Suprapubic skin (tissue), 3 donors: ENCODE measurements around the gene TRIM63.

Experiments
- CTCF ChIP-seq, 2 donors: fragments of 200-600 bp in 1 of 2; fragments of 450-650 bp in 1 of 2; sonication (generic) in 1 of 2; IDR thresholded peaks; one replicate each; pipeline ENCODE4 v1.5.1; 2016 to 2019; ENCODE audit warnings: antibody characterized with exemption in 2 of 2, mild to moderate bottlenecking in 1 of 2, moderate library complexity in 1 of 2
- POLR2A ChIP-seq, 2 donors: fragments of 450-650 bp; IDR thresholded peaks; one replicate each; pipeline ENCODE4 v1.6.1; 2017; ENCODE audit warnings: antibody characterized with exemption in 2 of 2, mild to moderate bottlenecking in 2 of 2, moderate library complexity in 2 of 2

GRCh38 chr1:26058052-26058595, 9.3 kb downstream of the TRIM63 start:
- TF ChIP-seq CTCF (IDR thresholded peaks at IDR 0.05) (no peak), POLR2A (IDR thresholded peaks at IDR 0.05) (no peak)
